GM12878 (cell line): ENCODE measurements around the gene IGFLR1. TPM values are rescaled to one million over a fixed set of nuclear protein-coding genes. Genes with fewer than 3 reads are reported as not detected.
A peak's percentile ranks its signal among the peaks of the same experiment; 100 is the strongest.

Experiments used
- DPF2 ChIP-seq: fragments of 450-650 bp; IDR thresholded peaks from 2 replicates; pipeline ENCODE4 v1.6.1; 2017; ENCODE audit warnings: mild to moderate bottlenecking
- E2F8 ChIP-seq: fragments of 450-650 bp; IDR thresholded peaks from 2 replicates; pipeline ENCODE4 v1.6.1; 2018; ENCODE audit warnings: mild to moderate bottlenecking, low read depth, moderate library complexity; ENCODE audit not compliant: partially characterized antibody
- E4F1 ChIP-seq: fragments of 450-650 bp; IDR thresholded peaks from 2 replicates; pipeline ENCODE4 v1.6.1; 2018; ENCODE audit warnings: borderline replicate concordance, mild to moderate bottlenecking; ENCODE audit not compliant: partially characterized antibody
- ESRRA ChIP-seq: IDR thresholded peaks from 2 replicates; pipeline ENCODE4 v1.6.1; 2012; ENCODE audit warnings: mild to moderate bottlenecking, low read length, improper control_type of control experiment
- GATAD2B ChIP-seq: fragments of 450-650 bp; conservative IDR thresholded peaks from 2 replicates; pipeline ENCODE4 v1.6.1; 2017; ENCODE audit warnings: low read depth, mild to moderate bottlenecking, moderate library complexity
- IKZF1 ChIP-seq: fragments of 450-650 bp; conservative IDR thresholded peaks from 2 replicates; pipeline ENCODE4 v1.6.1; 2017; ENCODE audit warnings: antibody characterized with exemption, mild to moderate bottlenecking
- JUNB ChIP-seq: IDR thresholded peaks from 2 replicates; pipeline ENCODE4 v1.6.1; 2016; ENCODE audit warnings: antibody characterized with exemption, mild to moderate bottlenecking
- MTA3 ChIP-seq: IDR thresholded peaks from 2 replicates; pipeline ENCODE4 v1.6.1; 2012; ENCODE audit warnings: low read length, inconsistent platforms, borderline replicate concordance
- PAX8 ChIP-seq: fragments of 450-650 bp; IDR thresholded peaks from 2 replicates; pipeline ENCODE4 v1.6.1; 2017; ENCODE audit warnings: mild to moderate bottlenecking, moderate library complexity
- RAD51 ChIP-seq: fragments of 450-650 bp; IDR thresholded peaks from 2 replicates; pipeline ENCODE4 v1.6.1; 2016; ENCODE audit warnings: moderate library complexity, mild to moderate bottlenecking, inconsistent platforms
- SUZ12 ChIP-seq: fragments of 200-600 bp; sonication (generic); IDR thresholded peaks from one replicate; pipeline ENCODE4 v1.6.1; 2018; ENCODE audit warnings: antibody characterized with exemption, mild to moderate bottlenecking; ENCODE audit not compliant: unreplicated experiment
- TCF3 ChIP-seq: IDR thresholded peaks from 2 replicates; pipeline ENCODE4 v1.6.1; 2012; ENCODE audit warnings: low read depth, mild to moderate bottlenecking, low read length, borderline replicate concordance; ENCODE audit not compliant: insufficient read depth
- YBX1 ChIP-seq: fragments of 450-650 bp; IDR thresholded peaks from 2 replicates; pipeline ENCODE4 v1.6.1; 2016; ENCODE audit warnings: antibody characterized with exemption
- YY1 ChIP-seq: IDR thresholded peaks from 2 replicates; pipeline ENCODE4 v1.6.1; 2011; ENCODE audit warnings: low read depth, mild to moderate bottlenecking, low read length
- ZBTB4 ChIP-seq: fragments of 450-650 bp; formaldehyde crosslinking; IDR thresholded peaks from 2 replicates; pipeline ENCODE4 v1.4.0; 2022; ENCODE audit warnings: mild to moderate bottlenecking, moderate library complexity
- polyA plus RNA-seq, 11 experiments: library from polyadenylated mRNA; depleted of rRNA in 4 of 11; unstranded in 6 of 11; stranded (reverse) in 5 of 11; fragments of >200 nt; fragmentation: Nextera tagmentation in 4 of 11; fragmentation: Illumina TruSeq in 1 of 11; extraction: Ambion mirVana in 4 of 11; extraction: Trizol in 1 of 11; gene quantifications; 1 replicate in 1 of 11; 2 replicates in 10 of 11; pipeline versions ENCODE4 v1.2.1 to v1.2.3, GENCODE V29; 2011 to 2016; ENCODE audit warnings: inconsistent platforms in 2 of 11, missing spikeins in 2 of 11, low read depth in 1 of 11
- total RNA-seq, 4 experiments: library from RNA; depleted of rRNA in 3 of 4; stranded (reverse); fragments of >200 nt in 3 of 4; fragmentation: Illumina TruSeq in 1 of 4; extraction: Trizol in 1 of 4; gene quantifications; 2 replicates each; pipeline versions ENCODE4 v1.2.1 to v1.2.3, GENCODE V29; 2013 to 2021
- TF ChIP-seq, protein P1 (sequence below): fragments of 450-650 bp; IDR thresholded peaks from 2 replicates; pipeline ENCODE4 v1.6.1; 2017; ENCODE audit warnings: low read depth, mild to moderate bottlenecking, moderate library complexity
- TF ChIP-seq, protein P2 (sequence below): IDR thresholded peaks from 2 replicates; pipeline ENCODE4 v1.6.1; 2011; ENCODE audit warnings: mild to moderate bottlenecking, low read depth, low read length, moderate library complexity; ENCODE audit not compliant: insufficient replicate concordance

The IGFLR1 gene
- total and polyA plus RNA-seq, 10 of the 15 experiments (the other 5 are each of a cell fraction or from before 2014, with no cell fraction given): 2.5 to 39.9 (median 24.8) TPM

DNA sequence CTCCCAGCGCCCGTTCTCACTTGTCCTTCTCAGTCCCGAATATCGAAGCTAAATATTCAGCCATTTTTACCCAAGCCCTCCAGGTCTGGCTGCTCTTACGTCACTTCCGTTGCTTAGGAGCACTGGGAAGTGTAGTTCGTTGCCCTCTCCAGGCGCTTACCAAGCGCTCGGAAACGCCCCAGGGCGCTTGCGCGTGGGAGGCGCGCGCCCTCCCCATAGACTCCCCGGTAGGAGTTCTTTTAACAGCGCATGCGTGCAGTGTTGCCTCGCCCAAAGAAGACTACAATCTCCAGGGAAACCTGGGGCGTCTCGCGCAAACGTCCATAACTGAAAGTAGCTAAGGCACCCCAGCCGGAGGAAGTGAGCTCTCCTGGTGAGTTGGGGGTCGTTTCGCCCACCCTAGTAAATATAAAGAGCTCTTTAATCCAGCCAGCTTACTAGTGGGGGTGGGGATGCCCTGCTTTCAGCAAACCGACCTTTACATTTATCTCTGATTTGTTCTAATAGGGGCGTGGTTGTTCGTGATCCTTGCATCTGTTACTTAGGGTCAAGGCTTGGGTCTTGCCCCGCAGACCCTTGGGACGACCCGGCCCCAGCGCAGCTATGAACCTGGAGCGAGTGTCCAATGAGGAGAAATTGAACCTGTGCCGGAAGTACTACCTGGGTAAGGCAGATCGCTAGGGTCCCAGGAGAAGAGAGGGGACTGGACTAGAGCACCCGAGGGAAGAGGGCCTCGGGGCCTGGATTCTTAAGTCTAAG, 3.3 kb upstream of the IGFLR1 start, which contains the start of the genes PSENEN and U2AF1L4 (continued):
- TF ChIP-seq PAX8: no peak
- no peak for TF ChIP-seq RAD51
- TF ChIP-seq ESRRA: no peak
- TF ChIP-seq E4F1: no peak
- TF ChIP-seq TCF3: no peak
- no peak for TF ChIP-seq YBX1
- no peak for TF ChIP-seq MTA3
- no peak for TF ChIP-seq E2F8
- TF ChIP-seq SUZ12: no peak
- no peak for TF ChIP-seq JUNB
- no peak for TF ChIP-seq GATAD2B
- peak; percentile 94 for TF ChIP-seq YY1
- peak; percentile 97 for TF ChIP-seq IKZF1
- no peak for TF ChIP-seq ZBTB4
- no peak for TF ChIP-seq DPF2
- TF ChIP-seq, protein P1, sequence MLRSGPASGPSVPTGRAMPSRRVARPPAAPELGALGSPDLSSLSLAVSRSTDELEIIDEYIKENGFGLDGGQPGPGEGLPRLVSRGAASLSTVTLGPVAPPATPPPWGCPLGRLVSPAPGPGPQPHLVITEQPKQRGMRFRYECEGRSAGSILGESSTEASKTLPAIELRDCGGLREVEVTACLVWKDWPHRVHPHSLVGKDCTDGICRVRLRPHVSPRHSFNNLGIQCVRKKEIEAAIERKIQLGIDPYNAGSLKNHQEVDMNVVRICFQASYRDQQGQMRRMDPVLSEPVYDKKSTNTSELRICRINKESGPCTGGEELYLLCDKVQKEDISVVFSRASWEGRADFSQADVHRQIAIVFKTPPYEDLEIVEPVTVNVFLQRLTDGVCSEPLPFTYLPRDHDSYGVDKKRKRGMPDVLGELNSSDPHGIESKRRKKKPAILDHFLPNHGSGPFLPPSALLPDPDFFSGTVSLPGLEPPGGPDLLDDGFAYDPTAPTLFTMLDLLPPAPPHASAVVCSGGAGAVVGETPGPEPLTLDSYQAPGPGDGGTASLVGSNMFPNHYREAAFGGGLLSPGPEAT: no peak
- TF ChIP-seq, protein P2, sequence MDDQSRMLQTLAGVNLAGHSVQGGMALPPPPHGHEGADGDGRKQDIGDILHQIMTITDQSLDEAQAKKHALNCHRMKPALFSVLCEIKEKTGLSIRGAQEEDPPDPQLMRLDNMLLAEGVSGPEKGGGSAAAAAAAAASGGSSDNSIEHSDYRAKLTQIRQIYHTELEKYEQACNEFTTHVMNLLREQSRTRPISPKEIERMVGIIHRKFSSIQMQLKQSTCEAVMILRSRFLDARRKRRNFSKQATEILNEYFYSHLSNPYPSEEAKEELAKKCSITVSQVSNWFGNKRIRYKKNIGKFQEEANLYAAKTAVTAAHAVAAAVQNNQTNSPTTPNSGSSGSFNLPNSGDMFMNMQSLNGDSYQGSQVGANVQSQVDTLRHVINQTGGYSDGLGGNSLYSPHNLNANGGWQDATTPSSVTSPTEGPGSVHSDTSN: no peak
